ENCODE data around the gene SMG7. TPM values are rescaled to one million over a fixed set of nuclear protein-coding genes. Genes with fewer than 3 reads are reported as not detected.

SMG7 gene
- total RNA-seq, 1 donor from 2014 or later, result 22.4 TPM

- DNase-seq, result no peak
Observed at GRCh38 chr1:183593356-183593755, 121.1 kb downstream of the SMG7 start.

GRCh38 chr1:183595537-183595936 is 123.2 kb downstream of the SMG7 start:
- DNase-seq, result no peak

GRCh38 chr1:183596500-183596899 is 124.2 kb downstream of the SMG7 start:
- DNase-seq, result no peak

- DNase-seq, result no peak
Observed at GRCh38 chr1:183597656-183598347, 125.5 kb downstream of the SMG7 start.

- no peak for DNase-seq
Observed at GRCh38 chr1:183598386-183598785, 126.1 kb downstream of the SMG7 start.

GRCh38 chr1:183600136-183600535 is 127.8 kb downstream of the SMG7 start:
- no peak for DNase-seq

GRCh38 chr1:183600634-183601033 is 128.3 kb downstream of the SMG7 start:
- DNase-seq, result no peak

- DNase-seq, result no peak
Observed at GRCh38 chr1:183602510-183602909, 130.2 kb downstream of the SMG7 start.

Other genes with a start within 250 kb of the SMG7 start
- gene NMNAT2, start 54.1 kb upstream of the SMG7 start, total RNA-seq, result 0.79 TPM
- 19.1 TPM for gene NCF2, start 118.0 kb downstream of the SMG7 start, total RNA-seq
- gene ARPC5, start 163.3 kb downstream of the SMG7 start, total RNA-seq, result 79.5 TPM
- gene APOBEC4, start 180.8 kb downstream of the SMG7 start, total RNA-seq, result not detected

Data from skin of body (tissue), 2 donors.